ENCODE measurements around the gene SYT7. TPM values are rescaled to one million over a fixed set of nuclear protein-coding genes. Genes with fewer than 3 reads are reported as not detected.

The SYT7 gene
- total RNA-seq, 1 donor from 2014 or later = not detected

DNA sequence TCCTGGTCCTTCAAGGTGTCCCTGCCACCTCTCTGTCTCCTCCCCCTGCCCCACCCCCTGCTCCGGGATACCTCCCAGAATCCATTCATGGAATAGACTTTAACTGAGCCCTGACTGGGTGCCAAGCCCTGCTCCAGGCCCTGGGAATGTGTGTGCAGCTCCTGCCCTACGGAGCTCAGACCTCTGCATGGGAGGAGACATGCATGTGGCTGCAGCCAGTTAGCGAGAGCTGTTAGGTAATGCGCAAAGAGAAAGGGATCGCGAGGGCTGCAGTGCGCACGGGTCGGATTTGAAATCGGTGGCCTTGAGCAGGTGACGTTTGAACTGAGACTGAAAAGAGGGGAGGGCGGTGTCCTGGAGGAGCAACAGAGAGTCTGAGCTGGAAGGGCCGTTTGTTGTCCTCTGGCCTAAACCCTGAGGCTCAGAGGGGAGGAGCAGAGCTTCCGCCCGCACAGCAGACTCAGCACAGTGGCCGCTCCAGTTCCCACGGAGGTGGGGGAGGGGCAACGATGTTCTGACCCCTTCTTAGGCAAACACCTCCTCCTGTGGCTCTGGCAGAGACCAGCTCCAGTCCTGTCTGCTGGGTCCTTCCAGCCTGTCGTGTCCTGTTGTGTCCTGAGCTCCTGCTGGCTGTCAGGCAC, 92.1 kb downstream of the SYT7 start:
- ChIA-PET CTCF (no interaction called here), POLR2A (no interaction called here)
- no peak for TF ChIP-seq CTCF (IDR thresholded peaks at IDR 0.05)
- peaks cover 5% of the 10 kb centered on the region for H3K36me3 Mint-ChIP-seq (ENCODE audit: low read depth)
- no peak overlapping the region for H3K4me3 Mint-ChIP-seq
- no peaks in the 10 kb centered on the region for H3K9me3 Mint-ChIP-seq
- ATAC-seq (ENCODE audit: low read depth) (no peak), DNase-seq (no peak)
- peaks cover 2% of the 10 kb centered on the region for H3K4me1 Mint-ChIP-seq
- no peak overlapping the region for H3K27ac Mint-ChIP-seq
- peaks cover 3% of the 10 kb centered on the region for H3K27me3 Mint-ChIP-seq
- intact Hi-C loops (cut with micrococcal nuclease) = no loop called here

DNA sequence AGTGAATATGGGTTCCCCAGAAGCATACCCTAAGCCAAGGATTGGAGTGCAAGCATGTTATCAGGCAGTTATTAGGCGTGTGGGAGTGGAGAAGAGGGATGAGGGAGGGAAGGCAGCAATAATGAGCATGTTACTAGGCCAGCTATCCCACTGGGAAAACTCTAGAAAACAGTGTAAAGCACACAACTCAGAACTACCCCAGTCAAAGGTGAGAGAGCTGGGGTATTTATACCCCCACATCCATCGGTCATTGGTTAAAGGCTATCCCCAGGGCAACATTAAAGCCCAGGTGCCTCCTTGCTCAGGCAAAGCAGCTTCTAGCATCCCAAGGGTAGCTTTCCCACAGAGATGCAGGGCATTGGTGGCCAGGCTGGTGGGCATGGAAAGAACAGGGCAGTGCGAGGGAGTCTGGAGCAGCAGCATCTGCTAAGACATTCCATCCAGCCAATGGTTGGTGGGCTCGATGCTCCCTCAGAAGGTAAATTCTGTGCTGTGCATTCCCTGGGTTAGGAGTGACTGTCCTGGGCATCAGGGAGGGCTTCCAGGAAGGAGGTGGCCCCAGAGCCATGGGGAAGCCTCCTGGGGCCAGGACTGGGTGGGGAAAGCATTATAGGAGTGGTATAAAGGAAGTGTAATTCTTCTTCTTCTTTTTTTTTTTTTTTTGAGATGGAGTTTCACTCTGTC, 93.4 kb downstream of the SYT7 start:
- intact Hi-C loops (cut with micrococcal nuclease) = no loop called here
- Mint-ChIP-seq H3K36me3 (ENCODE audit: low read depth) (peaks cover 5% of the 10 kb centered on the region), H3K27ac (no peak overlapping the region), H3K4me3 (no peak overlapping the region), H3K9me3 (no peaks in the 10 kb centered on the region), H3K4me1 (peaks cover 2% of the 10 kb centered on the region), H3K27me3 (peaks cover 5% of the 10 kb centered on the region)
- POLR2A ChIA-PET = no interaction called here
- ATAC-seq (ENCODE audit: low read depth) (no peak), DNase-seq (no peak)
- TF ChIP-seq CTCF (IDR thresholded peaks at IDR 0.05) = no peak
- CTCF ChIA-PET = interaction anchor here (0.7 kb wide), 1 partner anchor 11 kb away, joined by 3 read pairs; no protein-coding TSS in a partner anchor

GRCh38 chr11:61486779-61487178, 94.1 kb downstream of the SYT7 start:
- ATAC-seq (ENCODE audit: low read depth) = no peak
- Mint-ChIP-seq H3K9me3 (no peaks in the 10 kb centered on the region), H3K4me3 (no peak overlapping the region), H3K36me3 (ENCODE audit: low read depth) (peaks cover 5% of the 10 kb centered on the region), H3K4me1 (peaks cover 2% of the 10 kb centered on the region), H3K27ac (no peak overlapping the region), H3K27me3 (peaks cover 5% of the 10 kb centered on the region)
- no peak for DNase-seq
- CTCF ChIA-PET = interaction anchor here (0.7 kb wide), 1 partner anchor 12 kb away, joined by 3 read pairs; no protein-coding TSS in a partner anchor
- TF ChIP-seq CTCF (IDR thresholded peaks at IDR 0.05) = no peak
- intact Hi-C loops (cut with micrococcal nuclease) = no loop called here
- POLR2A ChIA-PET = no interaction called here

- Mint-ChIP-seq H3K27ac (no peak overlapping the region), H3K9me3 (no peaks in the 10 kb centered on the region), H3K4me3 (no peak overlapping the region), H3K27me3 (peaks cover 5% of the 10 kb centered on the region), H3K4me1 (peaks cover 2% of the 10 kb centered on the region), H3K36me3 (ENCODE audit: low read depth) (peaks cover 5% of the 10 kb centered on the region)
- CTCF ChIA-PET = no interaction called here
- DNase-seq (no peak), ATAC-seq (ENCODE audit: low read depth) (no peak)
- intact Hi-C loops (cut with micrococcal nuclease) = no loop called here
- POLR2A ChIA-PET = no interaction called here
- no peak for TF ChIP-seq CTCF (IDR thresholded peaks at IDR 0.05)
Measured at GRCh38 chr11:61486011-61486620, 94.8 kb downstream of the SYT7 start.

DNA sequence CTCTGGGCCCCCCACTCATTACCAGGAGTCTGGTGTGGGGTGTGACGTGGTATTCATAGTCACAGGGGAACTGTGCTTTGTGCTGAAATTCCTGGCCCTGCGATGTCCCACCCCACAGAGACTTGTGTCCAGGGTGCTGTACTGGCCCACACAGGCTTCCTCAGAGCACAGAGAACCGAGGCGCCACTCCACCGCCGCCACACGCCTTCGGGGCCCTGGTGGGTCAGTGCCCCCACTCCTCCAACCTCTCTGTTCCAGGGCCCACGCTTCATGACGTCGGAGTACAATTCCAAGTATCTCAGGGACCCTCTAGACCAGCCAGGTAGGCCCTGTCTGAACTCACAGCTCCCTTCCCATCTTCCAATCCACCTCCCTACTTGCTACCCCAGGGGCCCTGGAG, 95.8 kb downstream of the SYT7 start:
- H3K27ac Mint-ChIP-seq = no peak overlapping the region
- ATAC-seq (ENCODE audit: low read depth) (no peak), DNase-seq (no peak)
- H3K27me3 Mint-ChIP-seq = peaks cover 1% of the 10 kb centered on the region
- peaks cover 5% of the 10 kb centered on the region for H3K36me3 Mint-ChIP-seq (ENCODE audit: low read depth)
- no peaks in the 10 kb centered on the region for H3K9me3 Mint-ChIP-seq
- intact Hi-C loops (cut with micrococcal nuclease) = no loop called here
- H3K4me3 Mint-ChIP-seq = no peak overlapping the region
- no peak for TF ChIP-seq CTCF (IDR thresholded peaks at IDR 0.05)
- ChIA-PET POLR2A (no interaction called here), CTCF (no interaction called here)
- H3K4me1 Mint-ChIP-seq = peaks cover 2% of the 10 kb centered on the region

All from activated B cell treated with CpG ODN at 0.5 μM for 24 hours (primary cell).